Measurements from ENCODE around the gene FRMD4A. TPM values are rescaled to one million over a fixed set of nuclear protein-coding genes. Genes with fewer than 3 reads are reported as not detected.

Gene FRMD4A
- total RNA-seq, 1 experiment from 2014 or later, result 18.3 TPM

GRCh38 chr10:14311206-14311957 is 19.3 kb downstream of the FRMD4A start:
- Histone ChIP-seq H3K36me3 (ENCODE audit: low read depth) (no peaks in the 10 kb centered on the region), H4K20me1 (ENCODE audit: insufficient read depth) (no peaks in the 10 kb centered on the region), H3K9me3 (ENCODE audit: insufficient read depth, low read depth) (no peaks in the 10 kb centered on the region), H3K79me2 (ENCODE audit: low read depth) (no peaks in the 10 kb centered on the region), H3F3A (ENCODE audit: insufficient read depth, low read depth) (no peaks in the 10 kb centered on the region), H3K4me3 (no peak overlapping the region), H3K4me1 (replicated peaks; ENCODE audit: insufficient read depth) (no peaks in the 10 kb centered on the region), H3K27me3 (ENCODE audit: insufficient read depth, low read depth) (peaks cover 74% of the 10 kb centered on the region), H3K9me2 (ENCODE audit: insufficient read depth) (no peaks in the 10 kb centered on the region), H2AFZ (no peak overlapping the region), H3K4me2 (no peak overlapping the region), H3K27ac (no peak overlapping the region)
- no peak for TF ChIP-seq CTCF (conservative IDR thresholded peaks at IDR 0.05)
- no peak for DNase-seq
- intact Hi-C loops (cut with micrococcal nuclease; ENCODE audit: unreplicated experiment), result no loop called here
- CTCF ChIA-PET, result no interaction called here
- BruUV-seq (replicated peaks), result no TSS peak
- POLR2A ChIA-PET (ENCODE audit: unreplicated experiment), result no interaction called here

DNA sequence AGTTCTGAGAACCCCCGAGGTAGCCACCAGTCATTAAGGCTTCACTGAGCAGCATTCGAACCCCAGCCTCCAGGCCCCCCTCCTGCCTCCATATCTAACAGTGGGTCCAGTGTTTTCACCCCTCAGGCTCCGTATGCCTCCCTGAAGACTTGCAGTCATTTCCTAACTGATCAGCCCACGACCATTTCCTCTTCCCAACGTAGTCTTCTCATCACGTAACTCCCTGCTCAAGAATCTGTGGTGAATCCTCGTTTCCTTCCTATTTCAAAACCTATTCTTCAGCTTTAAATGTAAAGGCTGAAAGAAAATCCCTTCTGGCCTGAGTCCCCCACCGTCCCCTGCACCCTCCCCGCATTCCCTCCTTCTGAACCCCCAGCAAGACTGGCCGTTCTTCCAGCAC is 21.1 kb downstream of the FRMD4A start:
- peaks cover 76% of the 10 kb centered on the region for H3K27me3 ChIP-seq (ENCODE audit: insufficient read depth, low read depth)
- no peak for TF ChIP-seq EZH2 (IDR thresholded peaks at IDR 0.05; ENCODE audit: low read depth)
- TF ChIP-seq CTCF (conservative IDR thresholded peaks at IDR 0.05), result no peak
- ChIA-PET POLR2A (ENCODE audit: unreplicated experiment) (no interaction called here), CTCF (no interaction called here)
- no peaks in the 10 kb centered on the region for H3F3A ChIP-seq (ENCODE audit: insufficient read depth, low read depth)
- DNase-seq, result no peak
- H3K27ac ChIP-seq, result no peak overlapping the region
- intact Hi-C loops (cut with micrococcal nuclease; ENCODE audit: unreplicated experiment), result no loop called here
- H3K9me2 ChIP-seq (ENCODE audit: insufficient read depth), result no peaks in the 10 kb centered on the region
- no peaks in the 10 kb centered on the region for H3K36me3 ChIP-seq (ENCODE audit: low read depth)
- H3K9me3 ChIP-seq (ENCODE audit: insufficient read depth, low read depth), result no peaks in the 10 kb centered on the region
- no peak overlapping the region for H3K4me2 ChIP-seq
- H2AFZ ChIP-seq, result no peak overlapping the region
- BruUV-seq (replicated peaks), result no TSS peak
- no peak overlapping the region for H3K4me3 ChIP-seq
- H3K79me2 ChIP-seq (ENCODE audit: low read depth), result no peaks in the 10 kb centered on the region
- no peaks in the 10 kb centered on the region for H4K20me1 ChIP-seq (ENCODE audit: insufficient read depth)
- no peaks in the 10 kb centered on the region for H3K4me1 ChIP-seq (replicated peaks; ENCODE audit: insufficient read depth)

- no peak for DNase-seq
- H3K4me2 ChIP-seq, result no peak overlapping the region
- H3K4me3 ChIP-seq, result no peak overlapping the region
- H3K9me2 ChIP-seq (ENCODE audit: insufficient read depth), result no peaks in the 10 kb centered on the region
- TF ChIP-seq CTCF (conservative IDR thresholded peaks at IDR 0.05), result no peak
- TF ChIP-seq EZH2 (IDR thresholded peaks at IDR 0.05; ENCODE audit: low read depth), result no peak
- H3K27ac ChIP-seq, result no peak overlapping the region
- H2AFZ ChIP-seq, result no peak overlapping the region
- peaks cover 88% of the 10 kb centered on the region for H3K27me3 ChIP-seq (ENCODE audit: insufficient read depth, low read depth)
- no peaks in the 10 kb centered on the region for H3F3A ChIP-seq (ENCODE audit: insufficient read depth, low read depth)
- no peaks in the 10 kb centered on the region for H3K36me3 ChIP-seq (ENCODE audit: low read depth)
- H3K9me3 ChIP-seq (ENCODE audit: insufficient read depth, low read depth), result no peaks in the 10 kb centered on the region
- intact Hi-C loops (cut with micrococcal nuclease; ENCODE audit: unreplicated experiment), result no loop called here
- CTCF ChIA-PET, result no interaction called here
- no peaks in the 10 kb centered on the region for H3K79me2 ChIP-seq (ENCODE audit: low read depth)
- POLR2A ChIA-PET (ENCODE audit: unreplicated experiment), result no interaction called here
- no TSS peak for BruUV-seq (replicated peaks)
- no peaks in the 10 kb centered on the region for H3K4me1 ChIP-seq (replicated peaks; ENCODE audit: insufficient read depth)
- no peaks in the 10 kb centered on the region for H4K20me1 ChIP-seq (ENCODE audit: insufficient read depth)
Measured at GRCh38 chr10:14306190-14306589, 24.5 kb downstream of the FRMD4A start.
